K562 (cell line): ENCODE measurements around the gene SND1. TPM values are rescaled to one million over a fixed set of nuclear protein-coding genes. Genes with fewer than 3 reads are reported as not detected.

Experiments
- ATAC-seq: fragments of 200-7000 bp; cut with Tn5 transposase; 3 replicates; pipeline ENCODE4 v1.9.1; 2020; ENCODE audit warnings: moderate library complexity
- BruUV-seq: library from RNA; stranded (reverse); fragments of 400-500 nt; replicated peaks from 2 replicates; lab custom pipeline; 2021; lab: Mats Ljungman, UMichigan
- CTCF ChIA-PET: fragments of 300-600 bp; formaldehyde crosslinking; extraction: SDS; loops from one replicate; lab custom pipeline; 2021; ENCODE audit warnings: low intra/inter-chr PET ratio; lab: Yijun Ruan, JAX
- POLR2A ChIA-PET: fragments of 300-600, 350-650 bp; sonication (Branson Sonifier 250); formaldehyde crosslinking; extraction: SDS; loops from one replicate; lab custom pipeline; 2021; ENCODE audit warnings: antibody characterized with exemption, inconsistent platforms; lab: Yijun Ruan, JAX
- DNase-seq, 4 experiments: peaks; one replicate each; pipeline versions ENCODE4 v3.0.0 to v3.0.0-alpha.2; 2011 to 2018; ENCODE audit warnings: low spot score in 3 of 4, mixed read lengths in 3 of 4; ENCODE audit errors: extremely low read depth in 1 of 4
- FAIRE-seq: peaks from 2 replicates; lab custom pipeline; 2011; peaks lifted over from hg19 to GRCh38; lab: Jason Lieb, UNC
- H2AFZ ChIP-seq: 2 replicates; pipeline ENCODE4 v1.6.0; 2011; ENCODE audit warnings: low read depth, low read length, control low read depth, inconsistent platforms
- H3K27ac ChIP-seq: fragments of 200-600 bp; 3 replicates; pipeline ENCODE4 v1.8.0; 2011; ENCODE audit warnings: low read depth, mild to moderate bottlenecking, control low read depth, inconsistent platforms, low read length, moderate library complexity, mixed read lengths; ENCODE audit errors: extremely low read depth
- H3K27me3 ChIP-seq, 2 experiments: fragments of 300-600 bp in 1 of 2; 2 replicates in 1 of 2; 3 replicates in 1 of 2; pipeline versions ENCODE4 v1.6.0 to v1.8.0; 2011; ENCODE audit warnings: inconsistent platforms in 2 of 2, low read length in 2 of 2, mild to moderate bottlenecking in 1 of 2, mixed read lengths in 1 of 2, moderate library complexity in 1 of 2; ENCODE audit not compliant: control insufficient read depth in 2 of 2, insufficient read depth in 2 of 2
- H3K36me3 ChIP-seq: fragments of 300-600 bp; 3 replicates; pipeline ENCODE4 v1.8.0; 2011; ENCODE audit warnings: mild to moderate bottlenecking, low read length, inconsistent platforms; ENCODE audit not compliant: control insufficient read depth, insufficient read depth
- H3K4me1 ChIP-seq, 2 experiments: fragments of 200-600 bp in 1 of 2; replicated peaks in 1 of 2; 2 replicates in 1 of 2; 3 replicates in 1 of 2; pipeline versions ENCODE4 v1.5.1 to v1.8.0; 2011; ENCODE audit warnings: inconsistent platforms in 2 of 2, low read length in 2 of 2, mild to moderate bottlenecking in 1 of 2, mixed read lengths in 1 of 2, moderate library complexity in 1 of 2; ENCODE audit not compliant: control insufficient read depth in 2 of 2, insufficient read depth in 2 of 2
- H3K4me2 ChIP-seq: 2 replicates; pipeline ENCODE4 v1.6.1; 2011; ENCODE audit warnings: low read length, control low read depth, inconsistent platforms, mixed read lengths; ENCODE audit not compliant: insufficient read depth
- H3K4me3 ChIP-seq: fragments of 200-600 bp; sonication (generic), shearing (Covaris generic); 2 replicates; pipeline ENCODE4 v1.5.1; 2016; ENCODE audit warnings: control low read depth, inconsistent platforms
- H3K79me2 ChIP-seq: fragments of 200-600 bp; 3 replicates; pipeline ENCODE4 v1.8.0; 2011; ENCODE audit warnings: low read length, inconsistent platforms; ENCODE audit not compliant: control insufficient read depth, insufficient read depth
- H3K9ac ChIP-seq, 2 experiments: 2 replicates each; pipeline versions ENCODE4 v1.6.0 to v1.6.1; 2011; ENCODE audit warnings: low read depth in 2 of 2, low read length in 2 of 2, control low read depth in 1 of 2, inconsistent platforms in 1 of 2, mild to moderate bottlenecking in 1 of 2, mixed read lengths in 1 of 2; ENCODE audit not compliant: insufficient read depth in 1 of 2
- H3K9me1 ChIP-seq: one replicate; pipeline ENCODE4 v1.6.0; 2011; ENCODE audit warnings: inconsistent platforms, mild to moderate bottlenecking, low read length, moderate library complexity; ENCODE audit not compliant: control insufficient read depth, insufficient read depth
- H3K9me3 ChIP-seq: replicated peaks from 2 replicates; pipeline ENCODE4 v1.5.1; 2011; ENCODE audit warnings: low read depth, low read length, inconsistent platforms; ENCODE audit not compliant: control insufficient read depth, insufficient read depth
- H4K20me1 ChIP-seq: replicated peaks from 2 replicates; pipeline ENCODE4 v1.6.1; 2011; ENCODE audit warnings: low read length, inconsistent platforms, mixed read lengths; ENCODE audit not compliant: control insufficient read depth, insufficient read depth
- BHLHE40 ChIP-seq: IDR thresholded peaks from 2 replicates; pipeline ENCODE4 v1.6.1; 2011; ENCODE audit warnings: low read length, improper control_type of control experiment
- CHD7 ChIP-seq: fragments of 200-600 bp; sonication (generic); IDR thresholded peaks from one replicate; pipeline ENCODE4 v1.6.1; 2012; ENCODE audit warnings: mild to moderate bottlenecking, low read depth, low read length, inconsistent platforms
- CREB1 ChIP-seq, 2 experiments: sonication (generic) in 1 of 2; formaldehyde crosslinking in 1 of 2; IDR thresholded peaks; 2 replicates each; pipeline versions ENCODE4 v1.6.1 to v1.8.0; 2012 to 2022; ENCODE audit warnings: inconsistent platforms in 1 of 2, mild to moderate bottlenecking in 1 of 2, missing genetic modification reagents in 1 of 2, moderate library complexity in 1 of 2
- HMGN3 ChIP-seq: IDR thresholded peaks from 2 replicates; pipeline ENCODE4 v1.6.1; 2011; ENCODE audit warnings: borderline replicate concordance, low read depth, mild to moderate bottlenecking, mixed read lengths, low read length; ENCODE audit not compliant: insufficient read length; ENCODE audit errors: extremely low read depth
- KLF13 ChIP-seq: fragments of 450-650 bp; IDR thresholded peaks from 2 replicates; pipeline ENCODE4 v1.6.1; 2016; ENCODE audit warnings: missing genetic modification characterization, low read depth, mild to moderate bottlenecking, missing compliant biosample characterization, moderate library complexity, borderline replicate concordance
- LCOR ChIP-seq: sonication (generic); formaldehyde crosslinking; IDR thresholded peaks from 2 replicates; pipeline ENCODE4 v1.8.0; 2022; ENCODE audit warnings: mild to moderate bottlenecking, missing genetic modification reagents
- NRF1 ChIP-seq, 2 experiments: fragments of 450-650 bp; IDR thresholded peaks in 1 of 2; conservative IDR thresholded peaks in 1 of 2; 2 replicates each; pipeline ENCODE4 v1.6.1; 2014; ENCODE audit warnings: mild to moderate bottlenecking in 2 of 2
- RB1 ChIP-seq: fragments of 450-650 bp; IDR thresholded peaks from 2 replicates; pipeline ENCODE4 v1.6.1; 2017; ENCODE audit warnings: low read depth, mild to moderate bottlenecking
- RNF2 ChIP-seq: sonication (generic); IDR thresholded peaks from 2 replicates; pipeline ENCODE4 v1.6.1; 2016
- SMARCB1 ChIP-seq: IDR thresholded peaks from 2 replicates; pipeline ENCODE4 v1.6.1; 2011; ENCODE audit warnings: improper control_type of control experiment, low read depth; ENCODE audit not compliant: insufficient read length
- TEAD1 ChIP-seq, 2 experiments: fragments of 450-650 bp in 1 of 2; sonication (generic) in 1 of 2; formaldehyde crosslinking; IDR thresholded peaks; 2 replicates each; pipeline versions ENCODE4 v1.4.0 to v1.8.0; 2020 to 2022; ENCODE audit warnings: mild to moderate bottlenecking in 2 of 2, missing genetic modification reagents in 1 of 2
- in situ Hi-C: fragments of 300-500 bp; cut with MboI; formaldehyde crosslinking; loops from 4 replicates; pipeline ENCODE4 v1.15.0; 2018; ENCODE audit warnings: inconsistent platforms, mixed read lengths
- intact Hi-C: fragments of 100-400 bp; cut with micrococcal nuclease; formaldehyde crosslinking; loops from 2 replicates; pipeline ENCODE4 v1.14.2; 2022
- polyA plus RNA-seq, 8 experiments: library from polyadenylated mRNA; depleted of rRNA in 4 of 8; stranded (reverse) in 5 of 8; unstranded in 3 of 8; fragments of >200 nt; fragmentation: Nextera tagmentation in 2 of 8; fragmentation: Illumina TruSeq in 1 of 8; extraction: Ambion mirVana in 2 of 8; extraction: Trizol in 1 of 8; gene quantifications; 2 replicates each; pipeline versions ENCODE4 v1.2.1 to v1.2.3, GENCODE V29; 2011 to 2014; ENCODE audit warnings: inconsistent platforms in 1 of 8, missing spikeins in 1 of 8
- total RNA-seq, 7 experiments: library from RNA; depleted of rRNA in 6 of 7; stranded (reverse); fragments of >200 nt in 6 of 7; fragmentation: Illumina TruSeq in 2 of 7; extraction: Trizol in 2 of 7; gene quantifications; 2 replicates each; pipeline versions ENCODE4 v1.2.1 to v1.2.3, GENCODE V29; 2011 to 2021; ENCODE audit warnings: low replicate concordance in 1 of 7
- TF ChIP-seq, protein P1 (sequence below): sonication (generic); formaldehyde crosslinking; IDR thresholded peaks from 2 replicates; pipeline ENCODE4 v1.9.0; 2022; ENCODE audit warnings: mild to moderate bottlenecking, missing genetic modification reagents

Gene SND1
- total and polyA plus RNA-seq, 9 of the 15 experiments (the other 6 are each of a cell fraction or from before 2014, with no cell fraction given): 46.5 to 307 (median 191) TPM

DNA sequence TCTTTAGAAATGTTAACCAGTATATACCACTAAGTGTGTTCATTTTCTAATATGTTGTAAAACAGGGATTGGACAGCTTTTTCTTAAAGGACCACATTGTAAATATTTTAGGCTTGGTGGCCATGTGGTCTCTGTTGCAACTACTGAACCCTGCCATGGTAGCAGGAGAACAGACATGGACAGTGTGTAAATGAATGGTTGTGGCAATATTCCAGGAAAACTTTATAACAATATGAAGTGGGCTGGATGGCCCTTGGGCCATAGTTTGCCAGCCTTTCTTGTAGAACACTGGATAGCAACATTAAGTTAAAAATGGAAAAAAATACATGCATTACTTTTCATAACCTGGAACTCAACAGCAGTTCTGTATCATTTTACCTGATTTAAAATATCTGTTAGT is 61.0 kb downstream of the SND1 start:
- H3K9me3 ChIP-seq: peaks cover 15% of the 10 kb centered on the region
- peaks cover 51% of the 10 kb centered on the region for H3K79me2 ChIP-seq
- ChIA-PET POLR2A (interaction anchor here (0.7 to 2.0 kb wide), 2 partner anchors 15 to 79 kb away, joined by 4 to 5 read pairs; no protein-coding TSS in a partner anchor), CTCF (no interaction called here)
- no peaks in the 10 kb centered on the region for H4K20me1 ChIP-seq
- no TSS peak for BruUV-seq
- no peak overlapping the region for H3K9ac ChIP-seq
- H3K27me3 ChIP-seq: no peaks in the 10 kb centered on the region
- FAIRE-seq: no peak
- no peak overlapping the region for H3K4me3 ChIP-seq
- intact Hi-C loops (loop anchor here (5.0 kb wide), 1 partner anchor 84 kb away; no protein-coding TSS in a partner anchor), in situ Hi-C loops (loop anchor here (5.0 kb wide), 1 partner anchor 494 kb away; no protein-coding TSS in a partner anchor)
- no peaks in the 10 kb centered on the region for H3K4me1 ChIP-seq
- no peak overlapping the region for H2AFZ ChIP-seq
- DNase-seq: no peak
- H3K9me1 ChIP-seq: no peaks in the 10 kb centered on the region
- no peak for ATAC-seq
- no peak overlapping the region for H3K4me2 ChIP-seq
- H3K27ac ChIP-seq: no peak overlapping the region
- H3K36me3 ChIP-seq: peaks cover 97% of the 10 kb centered on the region
- TF ChIP-seq HMGN3: no peak
- no peak for TF ChIP-seq RNF2
- TF ChIP-seq SMARCB1: no peak
- TF ChIP-seq KLF13 (tag): no peak
- no peak for TF ChIP-seq NRF1 (conservative IDR thresholded peaks at IDR 0.05 in 1 of 2, IDR thresholded peaks at IDR 0.05 in 1 of 2)
- no peak for TF ChIP-seq RB1
- no peak for TF ChIP-seq CREB1 (IDR thresholded peaks at IDR 0.05)
- no peak for TF ChIP-seq CREB1 (CRISPR knock-in tag; IDR thresholded peaks at IDR 0.05)
- no peak for TF ChIP-seq CHD7
- TF ChIP-seq BHLHE40: no peak
- TF ChIP-seq LCOR (CRISPR knock-in tag): no peak
- no peak for TF ChIP-seq TEAD1 (CRISPR knock-in tag; IDR thresholded peaks at IDR 0.05)
- TF ChIP-seq, protein P1, sequence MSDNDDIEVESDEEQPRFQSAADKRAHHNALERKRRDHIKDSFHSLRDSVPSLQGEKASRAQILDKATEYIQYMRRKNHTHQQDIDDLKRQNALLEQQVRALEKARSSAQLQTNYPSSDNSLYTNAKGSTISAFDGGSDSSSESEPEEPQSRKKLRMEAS (CRISPR knock-in tag): no peak
